Measurements from ENCODE around the gene DNAH10. TPM values are rescaled to one million over a fixed set of nuclear protein-coding genes. Genes with fewer than 3 reads are reported as not detected.

The DNAH10 gene
- total RNA-seq, 1 experiment from 2014 or later = 0.17 TPM

GRCh38 chr12:123779551-123779950 lies 17.4 kb downstream of the DNAH10 start:
- Histone ChIP-seq H3K79me1 (ENCODE audit: insufficient read depth, low read depth, low read length, poor library complexity, severe bottlenecking) (no peaks in the 10 kb centered on the region), H2BK5ac (ENCODE audit: insufficient read length, low read length) (no peak overlapping the region), H3T11ph (ENCODE audit: low read length) (no peak overlapping the region), H4K91ac (ENCODE audit: insufficient read length, low read depth, low read length) (no peak overlapping the region), H3K14ac (ENCODE audit: insufficient read depth, low read length) (no peak overlapping the region), H3K18ac (ENCODE audit: insufficient read length, low read depth, low read length) (no peak overlapping the region), H3K23me2 (ENCODE audit: insufficient read length, low read depth, low read length, poor library complexity, severe bottlenecking) (no peaks in the 10 kb centered on the region), H2AFZ (ENCODE audit: low read length) (no peak overlapping the region), H3K4me2 (ENCODE audit: insufficient read depth, insufficient read length, low read length) (no peak overlapping the region), H3K27ac (ENCODE audit: insufficient read length, low read depth, low read length) (no peak overlapping the region), H4K5ac (ENCODE audit: insufficient read length, low read depth, low read length) (no peak overlapping the region), H3K56ac (ENCODE audit: insufficient read length, low read depth, low read length) (no peak overlapping the region), H4K8ac (replicated peaks; ENCODE audit: insufficient read length, low read depth, low read length) (no peak overlapping the region), H4K20me1 (ENCODE audit: control insufficient read depth, insufficient read depth, insufficient read length) (no peaks in the 10 kb centered on the region), H3K4ac (ENCODE audit: low read depth, low read length) (no peak overlapping the region), H3K79me2 (ENCODE audit: insufficient read depth, low read length) (no peaks in the 10 kb centered on the region), H3K4me1 (ENCODE audit: insufficient read depth, low read length) (no peaks in the 10 kb centered on the region), H3K23ac (ENCODE audit: insufficient read length, low read depth, low read length) (no peak overlapping the region), H2BK120ac (ENCODE audit: low read depth, low read length, poor library complexity, severe bottlenecking) (no peak overlapping the region), H3K27me3 (ENCODE audit: insufficient read depth, low read length) (no peaks in the 10 kb centered on the region), H2AK5ac (ENCODE audit: insufficient read length, low read length) (no peak overlapping the region), H3K9ac (ENCODE audit: extremely low read depth, insufficient read length, low read length) (no peak overlapping the region), H2BK12ac (ENCODE audit: insufficient read length, low read depth, low read length) (no peak overlapping the region), H3K9me3 (ENCODE audit: control insufficient read depth, low read depth, low read length) (no peaks in the 10 kb centered on the region), H2BK15ac (ENCODE audit: low read depth, low read length) (no peak overlapping the region), H2BK20ac (ENCODE audit: low read depth, low read length, poor library complexity, severe bottlenecking) (no peak overlapping the region)
- H3K4me1 Mint-ChIP-seq = no peaks in the 10 kb centered on the region
- peaks cover 2 to 4% of the 10 kb centered on the region in 2 experiments for H3K9me3 Mint-ChIP-seq
- no peaks in the 10 kb centered on the region for H3K36me3 Mint-ChIP-seq (ENCODE audit: insufficient read depth in 1 of 3, low read depth in 3 of 3)
- no peak overlapping the region; a peak in 1 of 7 replicates for H3K27ac Mint-ChIP-seq
- DNase-seq = no peak
- no peak for TF ChIP-seq CTCF (conservative IDR thresholded peaks at IDR 0.05)
- no peak overlapping the region for H3K4me3 Mint-ChIP-seq
- peaks cover 59% of the 10 kb centered on the region for H3K27me3 Mint-ChIP-seq (ENCODE audit: low read depth)

Measured in H9 (cell line).